Natural killer cell (primary cell): Measurements from ENCODE around the gene IQSEC1. TPM values are rescaled to one million over a fixed set of nuclear protein-coding genes. Genes with fewer than 3 reads are reported as not detected.

Experiments used
- ATAC-seq, 3 donors: fragments of 150-1000 bp in 2 of 3; fragments of 200-7000 bp in 1 of 3; cut with Tn5 transposase; 1 replicate in 1 of 3; 2 replicates in 2 of 3; pipeline ENCODE4 v1.10.0; 2021; ENCODE audit warnings: mild to moderate bottlenecking in 2 of 3, moderate library complexity in 2 of 3
- DNase-seq, 2 donors: peaks; one replicate each; pipeline versions ENCODE4 v3.0.0 to v3.0.0-alpha.2; 2013 to 2021; ENCODE audit warnings: mixed read lengths in 1 of 2
- H3K27ac ChIP-seq: one replicate; pipeline ENCODE4 v1.5.1; 2013; ENCODE audit warnings: mild to moderate bottlenecking, low read length
- H3K27me3 ChIP-seq: one replicate; pipeline ENCODE4 v1.6.1; 2013; ENCODE audit warnings: low read length; ENCODE audit not compliant: control insufficient read depth, insufficient read depth
- H3K36me3 ChIP-seq: one replicate; pipeline ENCODE4 v1.6.1; 2013; ENCODE audit warnings: low read length; ENCODE audit not compliant: control insufficient read depth, insufficient read depth
- H3K4me1 ChIP-seq: one replicate; pipeline ENCODE4 v1.6.1; 2013; ENCODE audit warnings: low read length; ENCODE audit not compliant: control insufficient read depth, insufficient read depth
- H3K4me3 ChIP-seq: one replicate; pipeline ENCODE4 v1.5.1; 2013; ENCODE audit warnings: low read length
- H3K9me3 ChIP-seq: one replicate; pipeline ENCODE4 v1.6.1; 2013; ENCODE audit warnings: low read length; ENCODE audit not compliant: control insufficient read depth, insufficient read depth
- H3K27ac Mint-ChIP-seq, 2 donors: one replicate each; pipeline ENCODE4 v1.8.0; 2022; ENCODE audit warnings: mild to moderate bottlenecking in 2 of 2, mixed read lengths in 2 of 2, moderate library complexity in 1 of 2
- H3K27me3 Mint-ChIP-seq, 2 donors: one replicate each; pipeline ENCODE4 v1.8.0; 2022; ENCODE audit warnings: low read depth in 2 of 2, mixed read lengths in 2 of 2
- H3K36me3 Mint-ChIP-seq: one replicate; pipeline ENCODE4 v1.8.0; 2022; ENCODE audit warnings: mixed read lengths
- H3K4me1 Mint-ChIP-seq, 2 donors: one replicate each; pipeline ENCODE4 v1.8.0; 2022; ENCODE audit warnings: mixed read lengths in 2 of 2
- H3K4me3 Mint-ChIP-seq: one replicate; pipeline ENCODE4 v1.8.0; 2022; ENCODE audit warnings: mild to moderate bottlenecking, moderate library complexity, mixed read lengths
- H3K9me3 Mint-ChIP-seq, 2 donors: one replicate each; pipeline ENCODE4 v1.8.0; 2022; ENCODE audit warnings: mixed read lengths in 2 of 2
- WGBS: methylation state at CpG from one replicate; pipeline ENCODE4 v1.1.7; 2013; ENCODE audit warnings: missing lambda C conversion rate; ENCODE audit not compliant: insufficient coverage; 5-methylcytosine and 5-hydroxymethylcytosine counted together
- intact Hi-C: fragments of 100-400 bp; cut with micrococcal nuclease; formaldehyde crosslinking; loops from one replicate; pipeline ENCODE4 v1.14.2; 2022
- total RNA-seq, 4 donors: library from RNA; stranded (reverse); fragments of 120-200 nt in 1 of 4; gene quantifications; one replicate each; pipeline versions ENCODE4 v1.2.3 to v1.2.4, GENCODE V29; 2013 to 2022
- TF ChIP-seq, protein P1 (sequence below): fragments of 200-600 bp; IDR thresholded peaks from one replicate; pipeline ENCODE4 v1.8.0; 2022; ENCODE audit warnings: antibody characterized with exemption

Gene IQSEC1
- total RNA-seq, 3 donors from 2014 or later (not counting 1 experiment from before 2014, with no cell fraction given) = 124 to 189 (median 138) TPM

GRCh38 chr3:13023971-13024764 is 49.1 kb downstream of the IQSEC1 start:
- WGBS = 90% methylated on average over 5 of the region's 6 CpGs
- intact Hi-C loops = no loop called here

DNA sequence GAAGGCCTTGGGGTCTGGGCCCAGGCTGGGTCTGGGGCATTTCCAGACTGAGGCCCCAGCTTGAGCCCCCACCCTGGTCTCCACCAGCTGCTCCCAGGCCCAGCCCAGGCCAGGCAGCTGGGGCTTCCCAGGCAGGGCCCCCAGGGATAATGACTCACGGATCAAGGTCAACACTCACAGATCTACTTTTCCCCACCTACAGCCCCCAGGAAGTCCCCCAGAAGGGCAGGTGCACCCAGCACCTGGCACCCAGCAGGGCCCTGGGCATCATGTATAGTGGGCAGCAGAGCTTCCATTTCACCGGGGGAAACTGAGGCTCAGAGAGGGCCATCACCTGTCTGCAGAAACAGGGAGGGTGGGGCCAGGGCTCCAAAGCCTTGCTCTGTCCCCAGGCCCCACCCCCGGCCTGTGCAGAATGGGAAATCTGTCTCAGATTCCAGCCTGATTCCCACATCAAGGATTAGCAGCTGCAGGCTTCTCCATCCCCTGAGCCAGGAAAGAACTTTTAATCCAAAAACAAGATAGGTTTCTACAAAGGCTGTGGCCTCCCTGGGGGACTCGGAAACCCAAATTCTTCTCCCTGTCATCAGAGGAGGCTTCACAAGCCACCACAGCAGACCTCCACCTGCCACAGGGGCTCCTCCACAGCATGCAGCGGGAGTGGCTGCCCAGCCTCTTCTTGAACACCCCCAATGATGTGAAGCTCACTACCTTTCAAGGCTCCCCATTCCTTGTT is 49.8 kb downstream of the IQSEC1 start:
- peak overlapping the region; percentile 34 for H3K27ac ChIP-seq
- Mint-ChIP-seq H3K27ac (no peak overlapping the region), H3K4me1 (peaks cover 6 to 44% of the 10 kb centered on the region in 2 donors), H3K9me3 (no peaks in the 10 kb centered on the region), H3K36me3 (no peaks in the 10 kb centered on the region), H3K4me3 (no peak overlapping the region), H3K27me3 (no peaks in the 10 kb centered on the region)
- H3K27me3 ChIP-seq = no peaks in the 10 kb centered on the region
- 89% methylated on average over 5 of the region's 5 CpGs for WGBS
- TF ChIP-seq, protein P1, sequence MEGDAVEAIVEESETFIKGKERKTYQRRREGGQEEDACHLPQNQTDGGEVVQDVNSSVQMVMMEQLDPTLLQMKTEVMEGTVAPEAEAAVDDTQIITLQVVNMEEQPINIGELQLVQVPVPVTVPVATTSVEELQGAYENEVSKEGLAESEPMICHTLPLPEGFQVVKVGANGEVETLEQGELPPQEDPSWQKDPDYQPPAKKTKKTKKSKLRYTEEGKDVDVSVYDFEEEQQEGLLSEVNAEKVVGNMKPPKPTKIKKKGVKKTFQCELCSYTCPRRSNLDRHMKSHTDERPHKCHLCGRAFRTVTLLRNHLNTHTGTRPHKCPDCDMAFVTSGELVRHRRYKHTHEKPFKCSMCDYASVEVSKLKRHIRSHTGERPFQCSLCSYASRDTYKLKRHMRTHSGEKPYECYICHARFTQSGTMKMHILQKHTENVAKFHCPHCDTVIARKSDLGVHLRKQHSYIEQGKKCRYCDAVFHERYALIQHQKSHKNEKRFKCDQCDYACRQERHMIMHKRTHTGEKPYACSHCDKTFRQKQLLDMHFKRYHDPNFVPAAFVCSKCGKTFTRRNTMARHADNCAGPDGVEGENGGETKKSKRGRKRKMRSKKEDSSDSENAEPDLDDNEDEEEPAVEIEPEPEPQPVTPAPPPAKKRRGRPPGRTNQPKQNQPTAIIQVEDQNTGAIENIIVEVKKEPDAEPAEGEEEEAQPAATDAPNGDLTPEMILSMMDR = no peak
- no peak overlapping the region for H3K4me3 ChIP-seq
- no peak for ATAC-seq
- H3K9me3 ChIP-seq = no peaks in the 10 kb centered on the region
- no peak for DNase-seq
- H3K4me1 ChIP-seq = peaks cover 33% of the 10 kb centered on the region
- H3K36me3 ChIP-seq = no peaks in the 10 kb centered on the region
- intact Hi-C loops = no loop called here

More at GRCh38 chr3:13023971-13024764, 49.1 kb downstream of the IQSEC1 start:
- Histone ChIP-seq H3K27me3 (no peaks in the 10 kb centered on the region), H3K27ac (no peak overlapping the region), H3K4me3 (no peak overlapping the region), H3K36me3 (no peaks in the 10 kb centered on the region), H3K9me3 (no peaks in the 10 kb centered on the region), H3K4me1 (peaks cover 25% of the 10 kb centered on the region)
- ATAC-seq (no peak), DNase-seq (no peak)
- TF ChIP-seq, protein P1 = no peak
- H3K4me1 Mint-ChIP-seq = peaks cover 7 to 47% of the 10 kb centered on the region in 2 donors
- H3K9me3 Mint-ChIP-seq = no peaks in the 10 kb centered on the region
- peak overlapping the region in 1 of 2 donors; percentile 14 for H3K27ac Mint-ChIP-seq
- no peak overlapping the region for H3K4me3 Mint-ChIP-seq
- H3K36me3 Mint-ChIP-seq = no peaks in the 10 kb centered on the region
- H3K27me3 Mint-ChIP-seq = no peaks in the 10 kb centered on the region

DNA sequence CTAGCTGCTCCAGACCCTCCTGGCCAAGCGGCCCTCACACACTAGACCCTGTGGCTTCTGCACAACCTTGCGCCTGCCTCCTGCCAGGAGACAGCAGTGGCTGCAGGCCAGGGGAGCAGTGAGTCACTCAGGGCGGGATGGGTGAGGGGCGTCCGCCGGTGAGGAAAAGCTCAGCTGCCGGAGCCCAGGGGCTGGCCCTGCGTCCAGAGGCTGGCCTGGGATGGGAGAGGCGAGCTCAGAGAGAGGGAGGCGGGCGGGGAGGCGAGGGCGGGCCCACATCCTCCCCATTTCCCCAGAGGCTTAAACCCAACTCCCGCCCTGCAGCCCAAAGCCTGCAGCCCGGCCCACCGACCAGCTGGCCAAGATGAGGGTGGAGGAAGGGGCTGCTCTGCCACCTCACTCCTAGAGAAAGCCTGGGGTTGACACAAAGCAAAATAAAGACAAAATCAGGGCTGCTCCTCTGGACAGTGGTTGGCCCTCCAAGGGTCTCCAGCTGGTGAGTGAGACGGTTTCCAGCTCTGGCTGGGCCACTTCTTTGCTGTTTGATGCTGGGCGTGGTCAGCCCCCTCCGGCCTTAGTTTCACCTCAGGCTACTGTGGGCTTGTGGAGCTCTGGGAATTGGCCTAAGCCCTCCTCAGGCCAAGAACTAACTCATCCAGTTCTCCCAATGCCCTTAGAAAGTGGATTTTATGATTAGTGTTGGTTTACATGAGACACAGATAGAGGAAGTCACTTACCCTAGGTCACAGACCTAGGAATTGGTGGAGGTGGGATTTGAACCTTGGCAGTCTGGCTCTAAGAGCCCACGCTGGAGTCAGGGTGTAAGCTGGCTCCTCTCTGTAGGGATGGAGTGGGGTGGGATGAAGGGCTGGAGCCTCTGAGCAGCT is 50.6 kb downstream of the IQSEC1 start:
- no peaks in the 10 kb centered on the region for H3K27me3 ChIP-seq
- DNase-seq (no peak), ATAC-seq (no peak)
- Mint-ChIP-seq H3K4me1 (peaks cover 7 to 44% of the 10 kb centered on the region in 2 donors), H3K27ac (no peak overlapping the region), H3K36me3 (no peaks in the 10 kb centered on the region), H3K9me3 (no peaks in the 10 kb centered on the region), H3K27me3 (no peaks in the 10 kb centered on the region), H3K4me3 (no peak overlapping the region)
- H3K4me1 ChIP-seq = peaks cover 41% of the 10 kb centered on the region
- peak overlapping the region; percentile 45 for H3K4me3 ChIP-seq
- TF ChIP-seq, protein P1 = no peak
- intact Hi-C loops = no loop called here
- 68% methylated on average over 17 of the region's 20 CpGs for WGBS
- H3K9me3 ChIP-seq = no peaks in the 10 kb centered on the region
- no peaks in the 10 kb centered on the region for H3K36me3 ChIP-seq
- peak overlapping the region; percentile 61 for H3K27ac ChIP-seq
